Coronary artery (tissue), 2 donors: ENCODE data around the gene SLC17A5.
"Not testable (repeated sequence)": the region's sequence is repeated elsewhere in the genome, so short reads cannot be mapped to it uniquely, and the experiment has no call there.

Source experiments
- DNase-seq: peaks from one replicate; pipeline ENCODE4 v3.0.0-alpha.2; 2017; ENCODE audit warnings: low spot score
- H3K27ac ChIP-seq, 2 donors: fragments of 200-600 bp; sonication (generic); one replicate each; pipeline ENCODE4 v1.5.1; 2016 to 2019
- H3K4me3 ChIP-seq: fragments of 200-600 bp; sonication (generic); 2 replicates; pipeline ENCODE4 v1.5.1; 2016; ENCODE audit warnings: mild to moderate bottlenecking, moderate library complexity
- CTCF ChIP-seq: fragments of 200-600 bp; sonication (generic); IDR thresholded peaks from one replicate; pipeline ENCODE4 v1.5.1; 2019; ENCODE audit warnings: antibody characterized with exemption

SLC17A5 gene

GRCh38 chr6:73694711-73695411 lies 41.1 kb upstream of the SLC17A5 start:
- no peak overlapping the region for H3K27ac ChIP-seq

GRCh38 chr6:73691512-73691911 lies 37.7 kb upstream of the SLC17A5 start:
- Histone ChIP-seq H3K4me3 (no peak overlapping the region), H3K27ac (no peak overlapping the region)
- no peak for TF ChIP-seq CTCF
- no peak for DNase-seq

More at GRCh38 chr6:73694711-73695411, 41.1 kb upstream of the SLC17A5 start:
- TF ChIP-seq CTCF, result no peak
- peak overlapping the region; percentile 79 for H3K4me3 ChIP-seq
- no peak for DNase-seq

- Histone ChIP-seq H3K27ac (no peak overlapping the region), H3K4me3 (no peak overlapping the region)
- no peak for DNase-seq
- TF ChIP-seq CTCF, result no peak
Observed at GRCh38 chr6:73690056-73690455, 36.3 kb upstream of the SLC17A5 start.

GRCh38 chr6:73688351-73688750 lies 34.6 kb upstream of the SLC17A5 start:
- Histone ChIP-seq H3K27ac (no peak overlapping the region), H3K4me3 (no peak overlapping the region)
- DNase-seq, result no peak
- TF ChIP-seq CTCF, result no peak

- H3K4me3 ChIP-seq, DNase-seq, H3K27ac ChIP-seq: not testable (repeated sequence)
Observed at GRCh38 chr6:73683574-73683973, 29.8 kb upstream of the SLC17A5 start.

- no peak for TF ChIP-seq CTCF
- Histone ChIP-seq H3K4me3 (no peak overlapping the region), H3K27ac (no peak overlapping the region)
- no peak for DNase-seq
Observed at GRCh38 chr6:73680289-73680918, 26.6 kb upstream of the SLC17A5 start.

- H3K4me3 ChIP-seq, DNase-seq, H3K27ac ChIP-seq: not testable (repeated sequence)
Observed at GRCh38 chr6:73679846-73680245, 26.1 kb upstream of the SLC17A5 start.

GRCh38 chr6:73679009-73679408 lies 25.2 kb upstream of the SLC17A5 start:
- no peak for DNase-seq
- TF ChIP-seq CTCF, result no peak

More at GRCh38 chr6:73679009-73679408, 25.2 kb upstream of the SLC17A5 start:
- Histone ChIP-seq H3K4me3 (no peak overlapping the region), H3K27ac (no peak overlapping the region)
